Medulla oblongata (tissue), 1 donor: Measurements from ENCODE around the gene METRNL.

Experiments
- DNase-seq: peaks from one replicate; pipeline ENCODE4 v3.0.0-alpha.2; 2015; ENCODE audit errors: extremely low spot score

METRNL gene

DNA sequence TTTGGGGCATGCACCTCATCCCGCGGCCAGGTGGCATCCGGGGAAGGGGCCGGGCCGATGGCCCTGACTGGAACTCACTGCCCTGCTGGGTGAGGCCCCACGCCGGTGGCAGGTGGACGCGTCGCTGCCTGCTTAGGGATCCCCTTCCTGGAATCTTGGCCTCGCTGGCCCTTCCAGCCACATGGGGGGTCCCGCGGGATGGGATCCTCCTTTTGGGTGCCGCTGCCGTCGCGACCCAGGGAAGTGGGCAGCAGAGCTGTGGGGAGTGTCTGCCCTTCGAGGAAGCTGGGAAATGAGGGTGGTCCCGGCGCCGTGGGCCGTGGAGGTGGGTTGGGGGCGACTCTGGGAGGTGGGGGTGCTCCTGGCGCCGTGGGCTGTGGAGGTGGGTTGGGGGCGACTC lies 12.8 kb downstream of the METRNL start:
- no peak for DNase-seq

DNA sequence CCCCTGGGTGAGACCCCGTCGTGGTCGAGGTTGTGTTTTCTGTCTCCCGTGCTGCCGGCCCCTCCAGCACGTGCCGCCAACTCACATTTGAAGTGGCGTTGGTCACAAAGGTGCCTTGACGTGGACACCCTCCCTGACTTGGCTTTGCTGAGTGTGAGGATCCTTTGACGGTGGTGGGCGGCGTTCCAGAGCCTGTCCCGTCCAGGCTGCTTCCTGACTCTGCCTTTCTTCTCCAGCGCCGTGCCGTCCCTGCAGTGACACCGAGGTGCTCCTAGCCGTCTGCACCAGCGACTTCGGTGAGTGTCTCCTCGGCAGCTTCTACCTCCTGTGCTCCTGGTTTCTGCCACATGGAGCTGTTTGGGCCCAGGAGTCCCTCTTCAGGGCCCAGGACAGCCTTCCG lies 13.5 kb downstream of the METRNL start:
- DNase-seq, result no peak

DNA sequence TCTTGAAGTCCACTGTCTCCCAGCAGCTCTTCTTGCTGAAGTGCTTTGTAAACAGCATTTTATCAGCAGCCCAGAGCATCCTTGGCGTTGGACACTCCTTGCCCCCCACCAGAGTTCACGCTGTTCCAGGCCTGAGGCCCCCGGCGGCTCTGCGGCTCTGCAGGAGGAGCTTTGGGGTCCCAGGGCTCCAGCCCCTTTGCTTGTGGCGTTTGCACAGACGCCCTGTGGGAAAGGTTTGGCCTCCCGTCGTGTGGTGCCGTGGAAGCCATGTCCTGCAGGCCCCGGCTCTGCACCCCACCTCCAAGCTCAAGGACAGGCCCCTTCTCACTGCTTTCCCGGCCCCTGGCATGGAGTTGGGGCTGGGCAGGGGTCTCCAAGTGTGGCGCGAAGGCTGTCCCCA lies 14.1 kb downstream of the METRNL start:
- DNase-seq, result no peak

DNA sequence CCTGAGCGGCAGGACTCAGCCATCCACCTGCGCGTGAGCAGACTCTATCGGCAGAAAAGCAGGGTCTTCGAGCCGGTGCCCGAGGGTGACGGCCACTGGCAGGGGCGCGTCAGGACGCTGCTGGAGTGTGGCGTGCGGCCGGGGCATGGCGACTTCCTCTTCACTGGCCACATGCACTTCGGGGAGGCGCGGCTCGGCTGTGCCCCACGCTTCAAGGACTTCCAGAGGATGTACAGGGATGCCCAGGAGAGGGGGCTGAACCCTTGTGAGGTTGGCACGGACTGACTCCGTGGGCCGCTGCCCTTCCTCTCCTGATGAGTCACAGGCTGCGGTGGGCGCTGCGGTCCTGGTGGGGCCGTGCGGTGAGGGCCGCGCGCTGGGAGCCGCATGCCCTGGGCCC lies 14.9 kb downstream of the METRNL start:
- DNase-seq, result no peak

DNA sequence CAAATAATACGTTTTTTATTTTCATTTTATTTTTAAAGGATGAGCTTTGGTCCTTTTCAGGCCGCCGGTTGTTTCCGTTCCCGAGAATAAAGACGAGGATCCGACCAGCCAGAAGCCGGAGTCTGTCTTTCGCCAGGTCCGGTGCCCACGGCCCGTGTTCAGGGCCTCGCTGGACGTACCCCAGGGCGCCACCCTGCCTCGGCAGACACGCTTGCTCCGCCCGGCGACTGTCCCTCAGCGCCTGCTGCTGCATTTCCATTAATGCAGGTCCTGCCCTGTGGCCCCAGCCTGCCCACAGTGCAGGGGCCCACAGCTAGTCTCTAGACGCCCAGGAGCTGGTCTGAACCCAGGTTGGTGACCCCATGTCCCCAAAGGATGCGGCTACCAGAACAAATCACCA lies 15.6 kb downstream of the METRNL start:
- no peak for DNase-seq

DNA sequence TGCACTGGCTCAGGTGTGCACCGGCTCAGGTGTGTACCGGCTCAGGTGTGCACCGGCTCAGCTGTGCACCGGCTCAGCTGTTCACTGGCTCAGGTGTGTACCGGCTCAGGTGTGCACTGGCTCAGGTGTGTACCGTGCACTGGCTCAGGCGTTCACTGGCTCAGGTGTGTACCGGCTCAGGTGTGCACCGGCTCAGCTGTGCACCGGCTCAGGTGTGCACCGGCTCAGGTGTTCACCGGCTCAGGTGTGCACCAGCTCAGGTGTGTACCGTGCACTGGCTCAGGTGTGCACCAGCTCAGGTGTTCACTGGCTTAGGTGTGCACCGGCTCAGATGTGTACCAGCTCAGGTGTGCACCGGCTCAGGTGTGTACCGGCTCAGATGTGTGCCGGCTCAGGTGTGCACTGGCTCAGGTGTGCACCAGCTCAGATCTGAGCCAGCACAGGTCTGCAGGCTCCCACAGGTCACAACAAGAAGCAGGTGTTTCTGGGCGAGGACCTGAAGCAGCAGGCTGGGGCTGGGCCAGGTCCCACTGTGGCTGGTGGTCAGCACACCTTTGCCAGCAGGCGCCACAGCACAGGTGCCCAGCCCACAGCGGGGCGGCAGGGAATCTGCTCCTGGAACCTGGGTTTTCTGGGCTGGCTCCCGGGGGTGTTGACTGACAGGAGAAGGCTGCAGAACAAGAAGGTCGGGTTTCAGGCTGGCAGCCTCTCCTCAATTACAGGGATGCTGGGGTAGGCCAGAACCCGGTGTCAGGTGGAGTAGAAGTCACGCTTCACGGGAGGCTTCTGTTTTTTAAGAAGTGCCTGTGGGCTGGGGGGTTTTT lies 17.2 kb downstream of the METRNL start:
- no peak for DNase-seq

DNA sequence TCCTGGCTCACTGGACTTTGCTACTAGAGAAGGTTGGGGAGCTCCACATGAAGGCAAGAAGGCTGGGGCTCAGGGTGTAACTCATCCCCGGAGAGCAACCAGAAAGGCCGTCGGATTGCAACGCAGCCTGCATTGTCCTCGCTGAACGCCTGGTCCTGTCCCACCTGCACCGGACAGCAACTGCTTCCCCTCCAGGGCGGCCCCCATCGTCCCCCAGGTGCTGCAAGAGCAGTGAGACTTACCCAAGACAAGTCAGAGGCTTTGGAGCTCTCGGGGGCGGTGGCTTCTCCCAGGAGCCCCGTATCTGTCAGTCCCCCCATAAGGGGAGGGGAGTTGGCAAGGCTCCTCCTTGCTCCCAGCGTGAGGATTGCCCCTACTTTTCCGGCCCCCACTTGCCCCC lies 18.4 kb downstream of the METRNL start:
- DNase-seq, result no peak

DNA sequence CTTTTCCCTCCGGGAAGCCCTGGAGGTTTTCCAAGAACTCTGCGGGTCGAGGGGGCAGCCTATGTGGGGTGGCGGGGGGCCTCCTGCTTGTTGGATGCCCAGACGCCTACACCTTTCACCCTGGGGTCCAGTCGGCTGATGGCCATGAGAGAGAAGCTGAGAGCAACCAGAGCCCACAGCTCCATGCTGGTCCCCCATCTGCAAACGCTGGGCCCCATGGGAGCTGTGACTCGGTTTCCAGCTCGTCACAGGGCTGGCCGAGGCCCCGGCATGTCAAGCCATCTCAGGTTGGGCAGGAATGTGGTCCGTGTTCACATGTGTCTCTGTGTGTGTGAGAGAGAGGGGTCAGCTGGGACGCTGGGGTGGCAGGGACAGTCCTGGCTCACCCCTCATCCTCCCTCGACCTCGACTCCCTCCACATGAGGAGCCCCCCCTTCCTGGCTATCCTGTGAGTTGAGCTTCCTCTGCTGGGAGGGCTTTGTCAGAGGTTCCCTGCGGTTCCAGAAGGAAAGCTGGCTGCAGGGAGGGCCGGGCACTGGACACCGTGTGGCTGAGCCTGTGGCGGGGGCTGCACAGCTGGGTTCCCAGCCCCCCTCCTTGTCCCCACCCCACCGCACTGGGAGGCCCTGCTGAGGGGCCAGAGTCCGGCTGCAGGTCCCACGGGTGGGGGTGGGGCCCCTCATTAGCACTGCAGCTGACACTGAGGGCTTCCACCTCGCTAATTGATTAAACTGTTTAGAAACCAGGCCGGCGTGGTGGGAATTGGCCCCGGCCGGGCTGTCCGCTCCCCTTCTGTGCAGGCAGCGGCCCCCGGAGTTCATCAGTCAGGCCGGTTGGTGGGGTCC lies 19.1 kb downstream of the METRNL start:
- DNase-seq, result no peak

DNA sequence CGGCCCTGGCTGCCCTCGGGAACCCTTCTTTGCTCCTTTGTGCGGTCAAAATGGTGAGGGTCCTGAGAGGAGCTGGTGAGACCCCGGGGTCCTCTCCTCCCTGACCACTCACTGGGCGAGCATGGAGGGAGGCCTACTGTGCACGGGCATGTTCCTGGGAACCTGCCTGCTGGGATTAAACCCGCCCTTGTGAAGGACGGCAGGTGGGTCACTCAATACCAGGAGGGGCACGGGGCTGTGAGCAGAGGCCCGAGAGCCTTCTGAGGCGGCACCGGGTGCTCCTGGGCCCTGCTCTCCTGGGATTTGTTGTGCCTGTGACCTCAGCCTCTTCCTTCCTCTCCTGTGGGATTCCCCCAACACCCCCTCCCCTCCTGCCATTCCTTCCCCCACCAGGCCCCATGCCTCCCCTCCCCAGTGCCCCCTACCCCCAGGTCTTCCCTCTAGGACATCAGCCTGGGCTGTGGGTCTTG lies 19.7 kb downstream of the METRNL start:
- no peak for DNase-seq

DNA sequence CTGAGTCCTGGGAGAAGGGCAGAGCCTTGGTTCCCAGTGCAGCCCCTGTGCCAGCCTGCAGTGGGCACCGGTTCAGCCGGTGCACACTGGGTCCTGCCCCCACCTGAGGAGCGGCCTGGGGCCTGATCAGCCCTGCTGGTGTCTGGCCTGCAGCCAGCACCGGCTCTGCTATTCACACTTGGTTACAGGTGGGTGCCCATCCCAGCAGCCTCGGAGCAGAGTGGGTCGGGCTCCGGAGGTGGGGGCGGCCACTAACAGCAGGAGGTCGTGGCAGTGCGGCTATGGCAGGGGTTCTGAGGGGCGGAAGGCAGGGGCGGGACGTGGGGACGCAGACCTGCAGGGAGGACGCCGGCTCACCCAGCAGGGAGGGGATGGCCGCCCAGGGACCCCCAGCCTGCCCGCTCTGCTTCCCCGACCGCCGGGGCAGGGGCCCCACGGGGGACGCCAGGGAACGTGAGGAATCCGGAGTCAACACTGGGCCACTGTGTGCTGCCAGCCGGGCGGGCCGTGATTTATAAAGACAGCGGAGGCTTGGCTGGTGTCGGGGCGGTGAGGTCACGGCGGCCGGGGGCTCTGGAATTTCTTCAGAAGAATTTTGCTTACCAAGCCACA lies 20.3 kb downstream of the METRNL start:
- no peak for DNase-seq

DNA sequence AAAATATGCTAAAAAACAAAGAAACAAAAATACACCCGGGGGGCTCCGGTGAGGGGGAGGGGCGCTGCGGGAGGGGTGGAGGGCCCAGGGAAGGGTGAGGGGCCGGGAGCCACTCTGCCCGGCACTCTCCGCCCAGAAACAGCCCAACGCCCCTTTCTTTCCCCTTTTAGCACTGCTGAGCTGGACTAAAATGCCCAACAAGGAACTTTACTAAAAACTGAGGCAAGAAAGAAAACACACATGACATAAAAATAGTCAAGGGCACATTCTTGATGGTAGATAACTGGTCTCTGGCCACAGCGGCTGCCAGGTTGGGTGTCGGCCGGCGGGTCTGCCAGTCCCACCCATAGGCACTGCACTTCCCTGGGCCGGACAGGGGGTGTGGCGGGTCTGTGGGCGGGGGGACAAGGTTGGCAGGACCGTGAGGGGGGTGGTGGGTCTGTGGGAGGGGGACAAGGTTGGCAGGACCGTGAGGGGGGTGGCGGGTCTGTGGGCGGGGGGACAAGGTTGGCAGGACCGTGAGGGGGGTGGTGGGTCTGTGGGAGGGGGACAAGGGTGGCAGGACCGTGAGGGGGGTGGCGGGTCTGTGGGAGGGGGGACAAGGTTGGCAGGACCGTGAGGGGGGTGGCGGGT lies 20.9 kb downstream of the METRNL start:
- no peak for DNase-seq

DNA sequence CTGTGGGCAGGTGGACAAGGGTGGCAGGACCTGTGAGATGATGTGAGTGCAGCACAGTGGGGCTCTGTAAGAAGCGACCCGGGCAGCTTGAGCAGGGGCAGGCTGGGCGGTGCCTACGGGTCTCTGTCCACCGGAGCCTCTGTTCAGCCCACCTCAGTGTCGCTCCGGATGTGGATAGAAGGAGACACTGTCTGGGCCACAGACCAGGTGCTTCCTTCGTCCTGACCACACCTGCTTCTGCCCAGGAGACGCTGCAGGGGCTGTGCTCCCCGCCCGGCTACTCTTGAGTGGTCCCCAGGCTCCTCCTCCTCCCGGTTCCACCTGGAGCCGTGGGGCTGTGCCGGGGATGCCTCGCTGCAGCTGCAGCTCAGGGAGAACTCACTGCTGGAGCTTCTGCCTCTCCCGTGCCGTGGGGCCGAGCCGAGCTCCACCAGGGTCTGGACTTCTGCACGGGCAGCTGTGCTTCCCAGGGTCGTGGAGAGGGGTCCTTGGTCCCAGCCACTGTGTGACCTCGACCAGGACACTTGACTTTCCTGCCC lies 21.5 kb downstream of the METRNL start:
- DNase-seq, result no peak

DNA sequence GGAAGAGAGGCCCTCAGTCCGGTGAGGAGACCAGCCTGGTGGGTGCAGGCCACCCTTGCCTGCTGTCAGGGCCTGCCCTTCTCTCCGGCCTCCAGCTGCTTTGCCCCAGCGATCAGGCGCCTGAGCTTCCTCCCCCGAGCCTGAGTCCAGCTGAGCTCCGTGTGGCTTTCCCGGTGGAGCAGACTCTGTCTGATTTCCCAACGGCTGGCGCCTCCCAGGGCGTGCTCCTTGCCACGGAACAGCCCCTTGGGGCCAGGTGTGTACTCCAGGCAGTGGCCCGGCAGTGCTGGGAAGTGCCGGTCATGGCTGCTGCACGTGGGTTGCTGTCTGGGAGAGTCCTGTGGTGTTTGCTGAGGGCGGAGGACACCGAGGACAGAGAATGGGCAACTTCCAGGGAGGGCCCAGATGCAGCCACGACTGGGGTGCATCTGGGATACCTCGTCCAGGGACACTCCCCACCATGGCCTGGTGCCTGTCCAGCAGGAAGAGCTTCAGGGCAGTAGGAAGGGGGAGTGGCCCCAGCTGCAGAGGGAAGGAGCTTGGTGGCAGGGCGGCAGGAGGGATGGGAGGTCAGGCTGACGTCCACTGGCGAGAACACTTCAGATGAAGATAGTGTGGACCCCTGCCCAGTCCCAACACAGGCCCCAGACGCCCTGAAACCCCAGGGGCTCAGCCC lies 22.5 kb downstream of the METRNL start:
- DNase-seq, result no peak

DNA sequence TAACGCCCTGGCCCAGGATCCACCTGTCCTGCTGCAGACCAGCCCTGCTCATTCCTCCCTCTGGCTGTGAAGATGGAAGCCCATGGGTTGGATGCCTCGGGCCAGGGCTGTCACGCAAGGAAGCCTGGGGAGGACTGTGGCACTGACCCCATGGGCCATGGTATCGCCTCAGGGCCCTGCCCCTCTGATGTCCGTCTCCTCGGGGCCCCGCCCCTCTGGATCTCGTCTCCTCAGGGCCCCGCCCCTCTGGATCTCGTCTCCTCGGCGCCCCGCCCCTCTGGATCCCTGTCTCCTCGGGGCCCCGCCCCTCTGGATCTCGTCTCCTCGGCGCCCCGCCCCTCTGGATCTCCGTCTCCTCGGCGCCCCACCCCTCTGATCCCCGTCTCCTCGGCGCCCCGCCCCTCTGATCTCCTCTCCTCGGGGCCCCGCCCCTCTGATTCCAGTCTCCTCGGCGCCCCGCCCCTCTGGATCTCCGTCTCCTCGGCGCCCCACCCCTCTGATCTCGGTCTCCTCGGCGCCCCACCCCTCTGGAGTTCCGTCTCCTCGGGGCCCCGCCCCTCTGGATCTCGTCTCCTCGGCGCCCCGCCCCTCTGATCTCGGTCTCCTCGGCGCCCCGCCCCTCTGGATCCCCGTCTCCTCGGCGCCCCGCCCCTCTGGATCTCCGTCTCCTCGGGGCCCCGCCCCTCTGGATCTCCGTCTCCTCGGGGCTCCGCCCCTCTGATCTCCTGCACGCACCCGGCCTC lies 24.0 kb downstream of the METRNL start:
- DNase-seq, result peak; percentile 59

DNA sequence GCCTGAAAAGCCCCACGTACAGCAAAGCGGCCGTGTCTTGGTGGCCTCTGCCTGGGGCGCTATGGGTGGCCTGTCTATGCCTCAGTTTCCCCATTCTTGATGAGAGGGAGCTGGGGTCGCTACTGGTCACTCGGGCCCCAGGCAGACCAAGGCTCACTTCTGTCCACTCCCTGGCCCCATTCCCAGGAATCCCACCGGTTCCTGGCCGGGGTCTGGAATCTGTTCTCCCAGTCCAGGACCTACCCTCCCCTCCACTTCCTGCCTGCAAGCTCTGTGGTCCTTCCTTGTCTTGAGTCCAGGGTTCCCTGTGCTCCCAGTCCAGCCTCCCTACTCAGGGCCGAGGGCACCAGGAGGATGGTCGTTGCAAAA lies 24.5 kb downstream of the METRNL start:
- no peak for DNase-seq

DNA sequence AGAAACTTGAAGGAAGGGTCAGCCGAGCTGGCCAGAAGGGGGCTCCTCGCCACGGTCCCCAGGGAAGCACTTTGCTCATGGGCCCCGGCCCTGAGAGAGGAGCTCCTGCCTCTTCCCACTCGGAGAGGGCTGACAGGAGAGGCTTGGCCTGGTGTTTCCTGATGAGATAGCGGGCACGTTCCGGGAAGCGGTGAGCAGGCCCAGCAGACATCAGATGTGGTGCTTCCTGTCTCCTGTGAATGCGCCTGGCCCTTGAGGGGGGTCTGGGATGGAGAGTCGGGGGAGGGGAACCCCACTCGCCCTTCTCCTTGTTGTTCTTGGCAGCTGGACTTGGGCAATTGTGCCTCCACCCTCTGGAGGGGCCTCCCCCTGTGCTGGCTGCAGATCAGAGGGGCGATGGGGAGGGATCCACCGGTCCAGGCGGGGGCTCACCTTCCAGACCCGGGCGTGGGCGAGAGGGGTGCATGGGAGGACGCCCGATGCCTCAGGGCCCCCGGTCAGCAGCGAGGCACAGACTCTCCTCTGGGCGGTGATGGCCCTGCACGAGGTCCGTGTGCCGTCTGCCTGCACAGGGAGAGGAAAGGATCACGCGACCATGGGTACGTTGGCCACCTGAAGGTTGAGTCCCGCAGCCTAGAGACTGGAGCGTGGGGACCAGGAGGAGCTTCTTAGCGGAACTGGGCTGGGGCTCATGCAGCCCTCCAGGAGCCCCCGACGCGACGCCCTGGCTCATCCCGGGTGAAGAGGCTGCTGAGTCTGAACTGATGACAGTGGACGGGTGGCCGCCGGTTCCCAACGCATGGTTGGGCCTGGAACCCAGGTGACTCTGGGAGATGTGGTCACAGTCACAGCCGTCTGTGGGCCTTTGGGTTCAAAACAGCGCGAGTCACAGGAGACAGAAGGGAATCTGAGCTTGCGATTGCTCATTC lies 25.4 kb downstream of the METRNL start:
- DNase-seq, result no peak

DNA sequence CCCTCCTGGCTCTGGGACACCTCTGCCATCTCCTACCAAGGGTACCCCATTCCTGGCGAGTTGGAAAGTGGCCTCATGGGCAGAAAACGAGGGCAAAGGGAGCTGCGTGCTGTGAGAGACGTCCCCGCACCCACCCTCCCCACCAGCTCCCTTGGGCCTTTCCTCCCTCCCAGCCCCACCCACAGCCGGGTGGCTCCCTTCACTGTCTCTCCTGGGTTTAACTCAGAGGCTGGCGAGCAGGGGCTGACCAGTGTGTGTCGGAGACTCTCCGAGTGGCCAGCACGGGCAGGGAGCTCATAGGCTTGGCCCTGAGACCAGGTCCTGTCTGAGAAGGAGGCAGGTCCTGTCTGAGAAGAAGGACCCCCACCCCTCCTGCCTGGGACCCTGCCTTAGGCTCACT lies 26.1 kb downstream of the METRNL start:
- no peak for DNase-seq

DNA sequence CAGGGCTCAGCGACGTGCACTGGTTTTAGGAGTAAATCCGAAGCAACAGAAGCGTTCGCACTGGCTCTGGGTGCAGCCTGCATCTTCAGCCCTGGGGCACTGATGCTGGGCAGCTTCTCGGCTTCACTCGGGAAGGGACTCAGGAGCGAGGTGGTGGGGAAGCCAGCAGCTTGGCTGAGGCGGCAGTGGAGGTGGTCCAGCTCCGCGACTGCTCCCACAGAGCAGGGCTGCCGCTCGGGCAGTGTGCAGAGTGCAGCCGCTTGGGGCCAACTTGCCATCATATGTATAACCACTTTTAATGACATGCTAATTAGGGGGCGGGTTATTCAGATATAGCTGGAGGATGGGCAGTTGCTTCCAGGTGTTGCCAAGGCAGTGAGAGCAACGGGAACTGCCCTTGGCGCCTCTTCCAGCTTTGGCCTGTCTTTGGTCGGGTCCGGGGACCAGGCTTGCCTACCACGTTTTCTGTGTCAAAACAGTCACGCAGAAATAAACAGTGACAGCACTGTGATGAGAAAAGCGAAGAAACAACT lies 26.7 kb downstream of the METRNL start:
- DNase-seq, result no peak
